Esophagus mucosa (tissue), 1 donor: ENCODE data around the gene ELL2. TPM values are rescaled to one million over a fixed set of nuclear protein-coding genes. Genes with fewer than 3 reads are reported as not detected.

ENCODE experiments used
- ATAC-seq: fragments of 200-7000 bp; cut with Tn5 transposase; one replicate; pipeline ENCODE4 v1.9.1; 2020
- total RNA-seq: library from RNA; stranded (reverse); gene quantifications from one replicate; pipeline ENCODE4 v1.2.4, GENCODE V29; 2023
- donor health status: DM: yes; HTN: yes; CAD: no.

Gene ELL2
- total RNA-seq, 1 donor from 2014 or later = 181 TPM

GRCh38 chr5:95954716-95955115 is 6.9 kb downstream of the ELL2 start:
- no peak for ATAC-seq

GRCh38 chr5:95953021-95953702 is 8.5 kb downstream of the ELL2 start:
- ATAC-seq = no peak

GRCh38 chr5:95951916-95952315 is 9.7 kb downstream of the ELL2 start:
- no peak for ATAC-seq

- no peak for ATAC-seq
Measured at GRCh38 chr5:95949810-95950209, 11.8 kb downstream of the ELL2 start.

- ATAC-seq = no peak
Measured at GRCh38 chr5:95948631-95949030, 13.0 kb downstream of the ELL2 start.

GRCh38 chr5:95946451-95946850 is 15.2 kb downstream of the ELL2 start:
- no peak for ATAC-seq

- no peak for ATAC-seq
Measured at GRCh38 chr5:95942968-95943367, 18.7 kb downstream of the ELL2 start.

- ATAC-seq = no peak
Measured at GRCh38 chr5:95942414-95942813, 19.2 kb downstream of the ELL2 start.

- no peak for ATAC-seq
Measured at GRCh38 chr5:95941756-95942155, 19.9 kb downstream of the ELL2 start.

GRCh38 chr5:95940758-95941682 is 20.6 kb downstream of the ELL2 start:
- no peak for ATAC-seq

GRCh38 chr5:95939465-95939864 is 22.2 kb downstream of the ELL2 start:
- ATAC-seq = no peak

- no peak for ATAC-seq
Measured at GRCh38 chr5:95938766-95939165, 22.9 kb downstream of the ELL2 start.

- no peak for ATAC-seq
Measured at GRCh38 chr5:95938347-95938746, 23.3 kb downstream of the ELL2 start.

GRCh38 chr5:95937607-95938152 is 24.0 kb downstream of the ELL2 start:
- no peak for ATAC-seq

- ATAC-seq = no peak
Measured at GRCh38 chr5:95936812-95937397, 24.7 kb downstream of the ELL2 start.

- ATAC-seq = peak; percentile 85
Measured at GRCh38 chr5:95935553-95936100, 26.0 kb downstream of the ELL2 start.

GRCh38 chr5:95934207-95934804 is 27.3 kb downstream of the ELL2 start:
- ATAC-seq = no peak

- no peak for ATAC-seq
Measured at GRCh38 chr5:95932941-95933340, 28.7 kb downstream of the ELL2 start.

- ATAC-seq = no peak
Measured at GRCh38 chr5:95931079-95931833, 30.4 kb downstream of the ELL2 start.

- ATAC-seq = no peak
Measured at GRCh38 chr5:95930141-95930930, 31.3 kb downstream of the ELL2 start.

GRCh38 chr5:95928724-95929253 is 32.9 kb downstream of the ELL2 start:
- peak; percentile 84 for ATAC-seq
